Measurements from ENCODE around the gene COL6A1. TPM values are rescaled to one million over a fixed set of nuclear protein-coding genes. Genes with fewer than 3 reads are reported as not detected.

The COL6A1 gene
- total and polyA plus RNA-seq, 2 of the 13 experiments (the other 11 are each of a cell fraction or from before 2014, with no cell fraction given), result 3.1 to 4.8 TPM

DNA sequence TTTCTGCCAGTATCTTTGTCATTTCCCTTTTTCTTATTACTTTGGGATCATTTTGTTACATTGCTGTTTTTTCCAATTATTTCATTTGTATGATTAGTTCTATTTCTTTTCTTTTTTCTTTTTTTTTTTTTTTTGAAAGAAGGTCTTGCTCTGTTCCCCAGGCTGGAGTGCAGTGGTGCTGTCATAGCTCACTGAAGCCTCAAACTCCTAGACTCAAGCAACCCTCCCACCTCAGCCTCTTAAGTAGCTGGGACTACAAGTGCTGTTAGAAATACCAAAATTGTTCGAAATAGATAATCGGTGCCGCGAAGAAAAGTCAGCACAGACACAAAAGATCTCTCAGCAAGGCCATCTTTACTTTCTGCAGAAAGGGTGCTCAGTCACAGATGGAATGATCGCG lies 26.6 kb upstream of the COL6A1 start:
- no peak overlapping the region for H2AFZ ChIP-seq (ENCODE audit: low read length)
- 55% methylated on average over 6 of the region's 6 CpGs for WGBS (ENCODE audit: low lambda C conversion rate)
- no peaks in the 10 kb centered on the region for H3K4me1 ChIP-seq (ENCODE audit: insufficient read depth, low read length)
- POLR2A ChIA-PET, result no interaction called here
- H3K27me3 ChIP-seq (ENCODE audit: control insufficient read depth in 1 of 2, insufficient read depth in 2 of 2, low read length in 2 of 2), result peaks cover 1 to 46% of the 10 kb centered on the region in 2 experiments; a peak in 4 of 5 replicates
- H3K27ac ChIP-seq (ENCODE audit: extremely low read length, insufficient read depth, low read length), result no peak overlapping the region
- no peak overlapping the region for H3K4me3 ChIP-seq (replicated peaks in 1 of 3; ENCODE audit: insufficient read depth in 1 of 3, low read depth in 2 of 3, low read length in 3 of 3)
- H3K36me3 ChIP-seq (replicated peaks in 1 of 2; ENCODE audit: control insufficient read depth in 1 of 2, insufficient read depth in 2 of 2, low read length in 2 of 2), result no peaks in the 10 kb centered on the region
- BruUV-seq (replicated peaks), result no TSS peak
- CTCF ChIA-PET (ENCODE audit: low intra/inter-chr PET ratio, low total read pairs), result no interaction called here
- no peak for ATAC-seq
- no peak overlapping the region for H3K9ac ChIP-seq (ENCODE audit: insufficient read depth, low read depth, low read length)
- in situ Hi-C loops (cut with HindIII; ENCODE audit: extremely low pct_ligation_motif_present, low pct_unique_long_range_greater_than_20kb), result no loop called here
- intact Hi-C loops (cut with micrococcal nuclease; ENCODE audit: unreplicated experiment), result no loop called here
- no peaks in the 10 kb centered on the region for H3K9me3 ChIP-seq (ENCODE audit: low read length)
- no peak for FAIRE-seq
- H3K4me2 ChIP-seq (ENCODE audit: low read depth, low read length), result no peak overlapping the region
- no peaks in the 10 kb centered on the region for H3K79me2 ChIP-seq (ENCODE audit: insufficient read depth, low read length)
- no peaks in the 10 kb centered on the region for H4K20me1 ChIP-seq (ENCODE audit: insufficient read depth, low read length)
- DNase-seq (ENCODE audit: low spot score), result no peak
- TF ChIP-seq TCF12 (IDR thresholded peaks at IDR 0.05) (no peak), TCF12 (CRISPR knock-in tag; IDR thresholded peaks at IDR 0.05) (no peak), ZC3H4 (CRISPR knock-in tag; IDR thresholded peaks at IDR 0.05; ENCODE audit: borderline replicate concordance) (no peak), E2F1 (CRISPR knock-in tag; IDR thresholded peaks at IDR 0.05) (no peak), ZNF724P (CRISPR knock-in tag; IDR thresholded peaks at IDR 0.05; ENCODE audit: borderline replicate concordance) (no peak), NR2F2 (IDR thresholded peaks at IDR 0.05; ENCODE audit: borderline replicate concordance, low read depth) (no peak), ZNF30 (CRISPR knock-in tag; IDR thresholded peaks at IDR 0.05) (no peak)

DNA sequence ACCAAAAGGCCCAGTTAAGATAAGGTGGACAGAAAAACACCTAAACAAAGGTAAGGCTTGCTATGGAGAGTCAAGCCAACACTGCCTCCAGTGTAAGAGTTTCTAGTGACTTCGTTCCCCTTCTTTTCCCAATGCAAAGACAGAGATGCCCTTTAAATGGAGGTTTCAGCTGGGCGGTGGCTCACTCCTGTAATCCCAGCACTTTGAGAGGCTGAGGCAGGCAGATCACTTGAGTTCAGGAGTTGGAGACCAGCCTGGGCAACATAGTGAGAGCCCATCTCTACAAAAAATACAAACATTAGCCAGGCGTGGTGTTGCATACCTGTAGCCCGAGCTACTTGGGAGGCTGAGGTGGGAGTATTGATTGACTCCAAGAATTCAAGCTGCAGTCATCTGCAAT lies 24.0 kb upstream of the COL6A1 start:
- intact Hi-C loops (cut with micrococcal nuclease; ENCODE audit: unreplicated experiment), result no loop called here
- no peak overlapping the region for H3K9ac ChIP-seq (ENCODE audit: insufficient read depth, low read depth, low read length)
- H3K4me1 ChIP-seq (ENCODE audit: insufficient read depth, low read length), result no peaks in the 10 kb centered on the region
- H3K27me3 ChIP-seq (ENCODE audit: control insufficient read depth in 1 of 2, insufficient read depth in 2 of 2, low read length in 2 of 2), result peaks cover 0 to 26% of the 10 kb centered on the region in 2 experiments; a peak in 2 of 5 replicates
- 19% methylated on average over 4 of the region's 4 CpGs for WGBS (ENCODE audit: low lambda C conversion rate)
- no peak for DNase-seq (ENCODE audit: low spot score)
- no peak for ATAC-seq
- H3K36me3 ChIP-seq (replicated peaks in 1 of 2; ENCODE audit: control insufficient read depth in 1 of 2, insufficient read depth in 2 of 2, low read length in 2 of 2), result no peaks in the 10 kb centered on the region
- FAIRE-seq, result no peak
- H3K79me2 ChIP-seq (ENCODE audit: insufficient read depth, low read length), result no peaks in the 10 kb centered on the region
- TF ChIP-seq ISL2 (CRISPR knock-in tag; IDR thresholded peaks at IDR 0.05), result no peak
- ChIA-PET CTCF (ENCODE audit: low intra/inter-chr PET ratio, low total read pairs) (no interaction called here), POLR2A (no interaction called here)
- in situ Hi-C loops (cut with HindIII; ENCODE audit: extremely low pct_ligation_motif_present, low pct_unique_long_range_greater_than_20kb), result no loop called here
- H3K4me3 ChIP-seq (replicated peaks in 1 of 3; ENCODE audit: insufficient read depth in 1 of 3, low read depth in 2 of 3, low read length in 3 of 3), result no peak overlapping the region
- no peaks in the 10 kb centered on the region for H4K20me1 ChIP-seq (ENCODE audit: insufficient read depth, low read length)
- H2AFZ ChIP-seq (ENCODE audit: low read length), result no peak overlapping the region
- no TSS peak for BruUV-seq (replicated peaks)
- no peak overlapping the region for H3K4me2 ChIP-seq (ENCODE audit: low read depth, low read length)
- no peak overlapping the region for H3K27ac ChIP-seq (ENCODE audit: extremely low read length, insufficient read depth, low read length)
- no peaks in the 10 kb centered on the region; the same call in 1 of the 2 replicates for H3K9me3 ChIP-seq (ENCODE audit: low read length)

All from HepG2 (cell line).